HG02938 (cell line): ENCODE data around the gene CSTB.
"Not testable (repeated sequence)": the region's sequence is repeated elsewhere in the genome, so short reads cannot be mapped to it uniquely, and the experiment has no call there.

Source experiments
- ATAC-seq: cut with Tn5 transposase; IDR thresholded peaks from one replicate; pipeline ENCODE4 v1.9.1; 2021; ENCODE audit warnings: mild to moderate bottlenecking, moderate library complexity; ENCODE audit not compliant: unreplicated experiment

Gene CSTB

DNA sequence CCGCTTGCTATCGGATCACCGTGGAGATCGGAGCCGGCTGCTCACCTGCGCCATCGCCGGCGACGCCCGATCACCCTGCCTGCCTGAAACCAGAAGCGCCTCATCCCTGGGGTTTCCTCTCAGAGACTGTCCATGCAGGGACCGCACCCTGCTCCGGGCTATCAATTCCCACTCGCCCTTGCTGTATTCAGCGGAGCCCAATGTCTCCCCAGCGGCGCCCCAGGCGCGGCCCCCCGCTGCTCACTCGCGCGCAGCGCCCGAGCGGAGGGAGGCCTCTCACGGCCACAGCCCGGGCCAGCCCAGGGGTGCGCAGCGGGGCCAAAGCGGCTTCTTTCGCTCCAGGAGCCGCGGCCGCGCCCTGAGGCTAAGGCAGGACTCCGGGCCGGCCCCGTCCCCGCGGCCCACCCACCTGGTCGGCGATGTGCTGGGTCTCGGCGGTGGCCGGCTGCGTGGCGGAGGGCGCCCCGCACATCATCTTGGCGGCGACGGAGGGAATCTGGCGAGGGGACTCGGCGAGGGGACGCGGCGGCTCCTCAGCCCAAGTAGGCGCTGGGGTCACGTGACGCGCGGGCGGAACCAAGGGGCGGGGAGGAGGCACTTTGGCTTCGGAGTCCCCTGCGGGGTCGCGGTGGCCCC, at the start of gene CSTB:
CSTB (minus strand) TSS at position 514 of the 636 bp plus-strand sequence; CDS start at position 475, 39 bp downstream.
- ATAC-seq: no peak

- ATAC-seq: no peak
These were observed 49.3 kb upstream of the CSTB start for GRCh38 chr21:43825242-43825935.

DNA sequence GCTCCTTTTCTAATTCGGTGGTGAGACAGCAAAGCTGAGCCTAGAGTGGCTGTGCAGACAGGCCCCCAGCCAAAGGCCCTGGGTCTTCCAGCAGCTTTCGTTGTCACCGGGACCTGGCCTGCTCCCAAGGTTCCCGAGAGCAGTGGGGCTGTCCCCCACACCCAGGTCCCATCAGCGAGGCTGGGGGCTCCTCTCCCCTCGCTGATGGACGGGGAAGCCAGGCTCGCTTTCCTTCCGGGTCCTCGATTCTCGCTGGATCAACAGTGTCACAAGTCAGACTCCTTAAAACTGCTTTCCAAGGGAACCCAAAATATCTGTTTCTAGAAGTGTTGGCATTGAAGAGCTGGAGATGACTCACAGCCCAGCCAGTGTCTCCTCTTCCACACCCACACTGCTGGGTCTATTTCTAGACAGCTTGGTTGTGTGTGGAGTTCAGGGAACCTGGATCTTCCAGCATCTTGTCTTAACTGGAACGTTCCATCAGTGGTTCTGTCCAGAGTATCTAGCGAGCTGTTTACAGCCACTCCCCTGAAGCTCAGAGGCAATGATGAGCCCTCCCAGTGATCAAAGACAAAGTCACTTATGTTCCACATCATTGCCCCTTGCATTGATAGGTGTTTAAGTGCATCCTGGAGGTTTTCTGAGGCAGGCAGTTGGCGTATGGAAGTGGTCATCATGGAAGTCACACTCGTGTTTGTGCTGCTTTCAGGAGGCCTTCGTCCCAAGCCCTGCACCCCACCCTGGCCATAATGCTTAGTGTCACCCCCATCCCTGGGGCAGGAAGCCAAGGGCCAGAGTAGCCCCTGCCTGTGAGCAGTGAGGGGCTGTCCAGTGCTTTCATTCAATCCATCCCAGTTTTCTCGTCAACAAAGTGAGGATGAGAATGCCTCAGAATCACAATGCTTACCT, 48.5 kb upstream of the CSTB start:
- no peak for ATAC-seq

DNA sequence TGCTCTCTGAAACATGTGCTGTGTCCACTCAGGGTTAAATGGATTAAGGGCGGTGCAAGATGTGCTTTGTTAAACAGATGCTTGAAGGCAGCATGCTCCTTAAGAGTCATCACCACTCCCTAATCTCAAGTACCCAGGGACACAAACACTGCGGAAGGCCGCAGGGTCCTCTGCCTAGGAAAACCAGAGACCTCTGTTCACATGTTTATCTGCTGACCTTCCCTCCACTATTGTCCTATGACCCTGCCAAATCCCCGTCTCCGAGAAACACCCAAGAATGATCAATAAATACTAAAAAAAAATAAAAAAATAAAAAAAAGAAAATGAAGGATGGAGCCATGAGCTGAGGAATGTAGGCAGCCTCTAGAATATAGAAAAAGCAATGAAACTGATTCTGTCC, 46.6 kb upstream of the CSTB start:
- not testable (repeated sequence) for ATAC-seq

DNA sequence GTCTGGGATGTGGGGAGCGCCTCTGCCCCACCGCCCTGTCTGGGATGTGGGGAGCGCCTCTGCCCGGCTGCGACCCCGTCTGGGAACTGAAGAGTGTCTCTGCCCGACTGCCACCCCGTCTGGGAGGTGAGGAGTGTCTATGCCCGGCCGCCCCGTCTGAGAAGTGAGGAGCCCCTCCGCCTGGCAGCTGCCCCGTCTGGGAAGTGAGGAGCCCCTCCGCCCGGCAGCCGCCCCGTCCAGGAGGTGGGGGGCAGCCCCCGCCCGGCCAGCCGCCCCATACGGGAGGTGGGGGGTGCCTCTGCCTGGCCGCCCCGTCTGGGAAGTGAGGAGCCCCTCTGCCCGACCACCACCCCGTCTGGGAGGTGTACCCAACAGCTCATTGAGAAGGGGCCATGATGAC, 46.1 kb upstream of the CSTB start:
- ATAC-seq: not testable (repeated sequence)

- no peak for ATAC-seq
These were observed 44.4 kb upstream of the CSTB start for GRCh38 chr21:43820466-43820865.

DNA sequence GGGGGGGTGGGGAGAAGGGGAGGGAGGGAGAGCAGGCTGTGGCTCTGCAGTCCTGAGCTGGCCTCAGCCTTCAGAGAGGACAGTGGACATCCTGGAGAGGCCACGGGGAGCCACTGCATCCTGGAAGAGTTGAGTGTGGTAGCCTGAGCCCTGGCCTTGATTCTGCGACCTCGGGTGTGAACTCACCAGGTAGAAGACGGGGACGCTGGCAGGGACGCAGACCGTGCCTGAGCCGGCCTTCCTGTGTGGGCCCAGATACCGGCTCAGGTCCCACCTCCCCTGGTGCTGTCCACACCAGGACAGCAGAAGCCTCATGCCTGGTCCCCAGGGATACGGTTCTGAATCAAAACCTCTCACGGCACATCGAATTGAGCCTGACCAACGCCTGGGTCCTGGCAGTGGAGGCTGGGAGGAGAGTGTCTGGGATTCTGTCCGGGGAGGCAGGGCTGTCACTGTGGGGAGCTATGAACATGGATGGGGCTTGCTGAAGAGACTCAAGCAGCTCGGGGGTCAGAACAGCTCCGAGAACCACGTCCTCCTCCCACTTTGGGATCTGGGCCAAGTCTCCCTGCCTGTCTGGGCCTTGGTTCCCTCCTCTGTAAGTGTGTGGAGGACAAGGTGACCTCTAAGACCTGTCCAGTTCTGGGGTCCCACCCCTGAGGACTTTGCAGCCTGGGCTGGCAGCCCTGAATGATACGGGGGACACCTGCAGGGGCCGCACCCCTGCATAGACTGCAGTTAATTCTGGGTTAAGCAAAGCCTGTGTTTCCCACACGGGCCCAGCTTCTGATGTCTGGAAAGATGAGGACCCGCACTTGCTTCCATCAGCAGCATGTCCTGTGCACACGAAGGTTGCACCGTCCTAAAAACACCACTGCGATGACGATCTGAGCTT, 43.6 kb upstream of the CSTB start:
- ATAC-seq: no peak

DNA sequence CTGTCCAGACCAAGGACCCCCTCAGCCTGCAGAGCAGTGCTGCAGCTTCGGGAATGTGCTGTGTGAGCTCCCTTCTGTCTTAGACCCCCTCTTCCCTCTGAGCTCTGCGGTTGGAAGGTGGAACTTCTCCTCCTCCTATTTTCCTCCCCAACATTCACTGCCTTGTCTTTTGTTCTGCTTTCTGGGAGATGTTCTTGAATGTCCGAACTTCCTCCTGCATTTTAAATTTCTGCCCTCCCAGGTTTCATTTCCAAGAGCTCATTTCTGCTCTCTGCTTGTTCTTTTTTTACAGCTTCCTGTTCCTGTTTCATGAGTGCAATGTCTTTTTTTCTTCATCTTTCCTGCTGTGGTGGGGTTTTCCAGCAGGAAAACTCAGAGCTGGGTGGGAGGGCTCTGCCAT, 42.6 kb upstream of the CSTB start:
- no peak for ATAC-seq

DNA sequence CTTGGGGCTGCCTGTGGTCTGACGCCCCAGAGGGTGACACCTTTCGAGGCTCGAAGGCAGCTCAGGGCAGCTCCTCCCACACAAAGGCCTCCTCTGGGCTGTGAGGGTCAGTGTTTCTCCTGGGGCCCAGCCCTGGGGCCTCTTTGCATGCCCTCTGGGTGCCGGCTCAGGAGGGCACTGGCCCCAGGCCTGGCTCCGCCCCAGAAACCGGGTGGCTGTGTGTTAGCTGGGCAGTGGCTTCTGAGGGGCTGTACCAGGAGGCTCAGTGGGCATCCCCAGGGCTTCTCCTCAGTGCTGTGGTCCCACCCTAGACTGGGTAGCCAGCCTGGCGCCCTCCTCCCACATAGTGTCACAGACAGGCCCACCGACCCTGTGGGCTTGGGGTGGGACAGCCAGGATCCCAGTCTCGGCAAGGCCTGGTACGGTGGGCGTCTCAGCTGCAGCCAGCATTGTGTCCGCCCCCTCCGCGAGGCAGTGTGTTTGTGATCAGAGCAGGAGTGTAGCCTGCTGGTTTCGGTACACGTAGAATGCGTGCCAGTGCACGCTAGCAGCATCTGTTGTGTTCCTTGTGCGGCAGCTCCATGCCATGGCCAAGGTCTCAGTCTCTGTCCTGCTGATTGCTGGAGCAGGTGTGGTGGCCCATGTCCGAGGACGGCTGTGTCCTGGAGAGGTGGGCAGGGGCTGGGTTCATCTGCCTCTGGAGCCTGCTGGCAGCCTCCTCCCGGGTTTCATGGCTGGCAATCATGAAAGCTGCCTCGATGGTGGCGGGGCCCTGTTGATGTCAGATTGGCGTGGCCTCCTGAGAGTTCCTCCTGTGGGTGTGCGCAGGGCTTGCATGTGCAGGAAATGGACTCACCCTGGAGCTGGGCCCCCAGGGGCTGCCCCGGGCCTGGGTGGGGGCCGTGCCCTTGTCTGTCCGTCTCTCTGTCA, 41.3 kb upstream of the CSTB start:
- ATAC-seq: no peak

- no peak for ATAC-seq
These were observed 40.5 kb upstream of the CSTB start for GRCh38 chr21:43816611-43817071.

DNA sequence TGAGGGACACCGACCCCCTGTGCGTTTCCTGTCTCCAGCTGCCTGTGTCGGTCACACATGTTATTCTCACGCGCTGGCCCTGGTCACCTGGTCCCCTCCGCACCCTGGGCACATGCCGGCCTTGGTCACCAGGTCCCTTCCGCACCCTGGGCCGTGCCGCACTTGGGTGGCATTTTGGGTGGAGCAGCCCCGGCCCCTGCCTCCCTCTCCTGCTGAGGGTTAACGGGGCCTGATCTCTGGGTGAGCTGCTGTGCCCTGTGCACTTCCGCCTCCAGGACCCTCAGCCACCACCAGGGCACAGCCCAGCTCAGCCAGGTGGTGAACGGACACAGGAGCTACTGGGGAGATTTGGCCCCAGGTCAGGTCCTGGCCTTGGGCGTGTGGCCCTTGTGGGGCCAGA, 39.9 kb upstream of the CSTB start:
- no peak for ATAC-seq

DNA sequence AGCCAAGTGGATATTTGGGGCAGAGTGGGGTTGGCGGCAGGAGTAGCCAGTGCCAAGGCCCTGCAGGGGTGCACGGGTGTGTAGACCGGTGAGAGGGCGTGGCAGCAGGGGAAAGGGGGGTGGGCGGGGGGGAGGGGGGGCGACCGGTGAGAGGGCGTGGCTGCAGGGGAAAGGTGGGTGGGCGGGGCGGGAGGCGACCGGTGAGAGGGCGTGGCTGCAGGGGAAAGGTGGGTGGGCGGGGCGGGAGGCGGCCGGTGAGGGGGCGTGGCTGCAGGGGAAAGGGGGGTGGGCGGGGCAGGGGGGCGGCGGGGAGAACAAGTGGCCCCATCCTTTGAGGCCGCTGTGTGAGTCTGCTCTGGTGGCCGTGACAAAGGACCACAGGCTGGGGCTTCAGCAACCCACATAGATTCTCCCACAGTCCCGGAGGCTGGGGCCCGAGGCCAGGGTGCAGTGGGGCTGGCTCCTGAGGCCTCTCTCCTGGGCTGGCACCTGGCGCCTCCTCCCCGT, 39.1 kb upstream of the CSTB start:
- no peak for ATAC-seq

GRCh38 chr21:43814215-43815106, 38.4 kb upstream of the CSTB start:
- ATAC-seq: no peak

DNA sequence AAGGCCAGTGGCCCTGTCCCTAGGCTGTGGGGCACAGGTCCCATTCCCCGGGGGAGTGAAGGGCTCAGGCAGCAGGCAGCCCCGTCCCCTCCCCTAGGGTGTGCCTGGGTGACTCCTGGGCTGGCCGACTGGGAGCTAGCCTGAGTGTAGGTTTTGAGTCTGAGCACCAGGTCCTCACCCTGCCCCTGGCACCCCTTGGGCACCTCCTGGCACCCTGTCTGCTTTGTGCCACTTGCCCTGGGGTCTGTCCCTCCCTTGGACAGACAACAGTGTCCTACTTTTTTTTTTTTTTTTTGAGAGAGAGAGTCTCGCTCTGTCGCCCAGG, 37.5 kb upstream of the CSTB start:
- ATAC-seq: no peak

GRCh38 chr21:43812957-43813655, 37.0 kb upstream of the CSTB start:
- ATAC-seq: no peak

GRCh38 chr21:43812139-43812821, 36.2 kb upstream of the CSTB start:
- no peak for ATAC-seq
